Adrenal gland (tissue), 12 donors: ENCODE results near the gene VWA8. TPM values are rescaled to one million over a fixed set of nuclear protein-coding genes. Genes with fewer than 3 reads are reported as not detected.

Experiments used
- DNase-seq, 7 donors: peaks; one replicate each; pipeline ENCODE4 v3.0.0-alpha.2; 2019 to 2020
- H3K27ac ChIP-seq, 5 donors: fragments of 200-600 bp; sonication (generic) in 4 of 5; 1 replicate in 3 of 5; 2 replicates in 2 of 5; pipeline versions ENCODE4 v1.5.1 to v1.8.0; 2016 to 2020; ENCODE audit warnings: mild to moderate bottlenecking in 1 of 5
- H3K27me3 ChIP-seq: fragments of 200-600 bp; 2 replicates; pipeline ENCODE4 v1.8.0; 2021
- H3K36me3 ChIP-seq, 2 donors: fragments of 200-600 bp; replicated peaks in 1 of 2; 1 replicate in 1 of 2; 2 replicates in 1 of 2; pipeline versions ENCODE4 v1.5.1 to v1.8.0; 2018 to 2022
- H3K4me1 ChIP-seq, 2 donors: fragments of 200-600 bp; replicated peaks in 1 of 2; 1 replicate in 1 of 2; 2 replicates in 1 of 2; pipeline versions ENCODE4 v1.5.1 to v1.8.0; 2018 to 2021
- H3K4me3 ChIP-seq, 4 donors: fragments of 200-600 bp; sonication (generic) in 3 of 4; one replicate each; pipeline ENCODE4 v1.5.1; 2016 to 2018
- H3K9me3 ChIP-seq, 3 donors: fragments of 200-600 bp; sonication (generic) in 1 of 3; replicated peaks in 1 of 3; 1 replicate in 2 of 3; 2 replicates in 1 of 3; pipeline versions ENCODE4 v1.5.1 to v1.8.0; 2016 to 2021
- CTCF ChIP-seq, 6 experiments: fragments of 450-650 bp in 4 of 6; fragments of 200-600 bp in 2 of 6; sonication (generic) in 1 of 6; IDR thresholded peaks; 1 replicate in 5 of 6; 2 replicates in 1 of 6; pipeline versions ENCODE4 v1.5.1 to v1.8.0; 2016 to 2021; ENCODE audit warnings: antibody characterized with exemption in 6 of 6, mild to moderate bottlenecking in 2 of 6, moderate library complexity in 1 of 6
- POLR2A ChIP-seq, 2 donors: fragments of 450-650 bp; IDR thresholded peaks; one replicate each; pipeline ENCODE4 v1.6.1; 2017; ENCODE audit warnings: antibody characterized with exemption in 2 of 2, mild to moderate bottlenecking in 2 of 2, moderate library complexity in 1 of 2
- whole genome bisulfite sequencing, 4 donors: extraction: QIAGEN DNeasy Blood & Tissue Kit in 2 of 4; methylation state at CpG; one replicate each; pipeline versions ENCODE4 v1.1.5 to v1.1.7; 2013 to 2017; 5-methylcytosine and 5-hydroxymethylcytosine counted together
- intact Hi-C, 2 donors: fragments of 100-400 bp; cut with DNase I; formaldehyde crosslinking; loops; one replicate each; pipeline versions ENCODE4 v1.14.1 to v1.15.0; 2022 to 2023
- polyA plus RNA-seq, 3 donors: library from polyadenylated mRNA; stranded (reverse); fragments of 200-250 nt in 2 of 3; fragments of 350-450 nt in 1 of 3; fragmentation: Illumina TruSeq in 1 of 3; extraction: RNeasy Lipid Tissue Mini Kit (QIAGEN cat#74804) in 1 of 3; gene quantifications; one replicate each; pipeline ENCODE4 v1.2.3, GENCODE V29; 2013 to 2014
- total RNA-seq, 9 donors: library from RNA; depleted of rRNA in 4 of 9; stranded (reverse); fragments of >200 nt in 4 of 9; fragments of 120-200 nt in 1 of 9; fragmentation: NEBNext Ultra II Directional in 1 of 9; extraction: Animal tissue kit (Norgen Biotek cat#: 25700) in 1 of 9; gene quantifications; one replicate each; pipeline versions ENCODE4 v1.1.0 to v1.2.4, GENCODE V29; 2013 to 2023
- donor health status: healthy with polysubstance abuse.
- donor health status: Bipolar disorder and iron deficiency.
- donor health status: DM: yes; HTN: yes; CAD: no.
- donor health status: DM: no; HTN: no; CAD: no.
- donor health status: DM: no; HTN: no; CAD: no.
- donor health status: DM: yes; HTN: yes; CAD: no.

Gene VWA8
- total and polyA plus RNA-seq, 12 donors, result 8.1 to 45.4 (median 31.4) TPM

- 85 to 96% (median 89%) methylated on average over 1 of the region's 1 CpG for WGBS, 4 donors
- intact Hi-C loops, result no loop called here
Observed at GRCh38 chr13:41767801-41768200, 193.1 kb downstream of the VWA8 start.

GRCh38 chr13:41766439-41766838 is 194.5 kb downstream of the VWA8 start:
- Histone ChIP-seq H3K27ac (no peak overlapping the region), H3K27me3 (no peaks in the 10 kb centered on the region), H3K4me3 (no peak overlapping the region), H3K4me1 (no peaks in the 10 kb centered on the region), H3K9me3 (no peaks in the 10 kb centered on the region), H3K36me3 (no peaks in the 10 kb centered on the region)
- DNase-seq, result no peak
- intact Hi-C loops, result no loop called here
- 65 to 77% (median 71%) methylated on average over 1 of the region's 1 CpG for WGBS, 4 donors
- TF ChIP-seq CTCF (IDR thresholded peaks at IDR 0.05) (no peak), POLR2A (IDR thresholded peaks at IDR 0.05) (no peak)

More at GRCh38 chr13:41767801-41768200, 193.1 kb downstream of the VWA8 start:
- TF ChIP-seq POLR2A (IDR thresholded peaks at IDR 0.05) (no peak), CTCF (IDR thresholded peaks at IDR 0.05) (no peak)
- no peaks in the 10 kb centered on the region for H3K27me3 ChIP-seq
- no peak overlapping the region for H3K4me3 ChIP-seq
- no peak for DNase-seq
- no peaks in the 10 kb centered on the region for H3K4me1 ChIP-seq
- no peaks in the 10 kb centered on the region for H3K36me3 ChIP-seq
- H3K9me3 ChIP-seq, result no peaks in the 10 kb centered on the region
- no peak overlapping the region for H3K27ac ChIP-seq

GRCh38 chr13:41765813-41766212 is 195.1 kb downstream of the VWA8 start:
- no peaks in the 10 kb centered on the region for H3K4me1 ChIP-seq
- intact Hi-C loops, result no loop called here
- no peak for TF ChIP-seq POLR2A (IDR thresholded peaks at IDR 0.05)
- no peak for TF ChIP-seq CTCF (IDR thresholded peaks at IDR 0.05)
- DNase-seq, result no peak
- no peaks in the 10 kb centered on the region for H3K36me3 ChIP-seq
- no peak overlapping the region for H3K4me3 ChIP-seq
- no peaks in the 10 kb centered on the region for H3K27me3 ChIP-seq
- H3K9me3 ChIP-seq, result no peaks in the 10 kb centered on the region
- H3K27ac ChIP-seq, result no peak overlapping the region
- 81 to 87% (median 85%) methylated on average over 5 of the region's 5 CpGs for WGBS, 4 donors

- Histone ChIP-seq H3K4me1 (no peaks in the 10 kb centered on the region), H3K36me3 (no peaks in the 10 kb centered on the region), H3K27ac (no peak overlapping the region), H3K4me3 (no peak overlapping the region), H3K27me3 (no peaks in the 10 kb centered on the region), H3K9me3 (no peaks in the 10 kb centered on the region)
- TF ChIP-seq CTCF (IDR thresholded peaks at IDR 0.05) (no peak), POLR2A (IDR thresholded peaks at IDR 0.05) (no peak)
- 63 to 79% (median 78%) methylated on average over 1 of the region's 1 CpG for WGBS, 4 donors
- no peak for DNase-seq
- intact Hi-C loops, result no loop called here
Observed at GRCh38 chr13:41765020-41765419, 195.9 kb downstream of the VWA8 start.
